ENCODE results near the gene PTGES3L.
"Not testable (repeated sequence)": the region's sequence is repeated elsewhere in the genome, so short reads cannot be mapped to it uniquely, and the experiment has no call there.

PTGES3L gene

GRCh38 chr17:42980274-42980765 is 440 bp upstream of the PTGES3L start, which contains the start of gene RUNDC1:
RUNDC1 (plus strand) TSS chr17:42980565; CDS start chr17:42980577, 12 bp downstream.
- peak; percentile 93 for DNase-seq (ENCODE audit: low spot score)

GRCh38 chr17:42975701-42976100 is 4.2 kb downstream of the PTGES3L start:
- not testable (repeated sequence) for DNase-seq (ENCODE audit: low spot score)

GRCh38 chr17:42975265-42975664 is 4.6 kb downstream of the PTGES3L start:
- no peak for DNase-seq (ENCODE audit: low spot score)

GRCh38 chr17:42973323-42973722 is 6.6 kb downstream of the PTGES3L start:
- not testable (repeated sequence) for DNase-seq (ENCODE audit: low spot score)

- no peak for DNase-seq (ENCODE audit: low spot score)
These were observed 8.3 kb downstream of the PTGES3L start for GRCh38 chr17:42971589-42971988.

- DNase-seq (ENCODE audit: low spot score): no peak
These were observed 10.8 kb downstream of the PTGES3L start for GRCh38 chr17:42969001-42969581.

GRCh38 chr17:42967925-42968324 is 12.0 kb downstream of the PTGES3L start:
- no peak for DNase-seq (ENCODE audit: low spot score)

GRCh38 chr17:42964161-42964932 is 15.5 kb downstream of the PTGES3L start, which contains the start of gene AARSD1:
AARSD1 (minus strand) TSS chr17:42964454; CDS start chr17:42964440, 14 bp downstream.
- peak; percentile 91 for DNase-seq (ENCODE audit: low spot score)

GRCh38 chr17:42953669-42954068 is 26.2 kb downstream of the PTGES3L start:
- DNase-seq (ENCODE audit: low spot score): no peak

GRCh38 chr17:42950044-42950783 is 29.7 kb downstream of the PTGES3L start:
- no peak for DNase-seq (ENCODE audit: low spot score)

- no peak for DNase-seq (ENCODE audit: low spot score)
These were observed 33.1 kb downstream of the PTGES3L start for GRCh38 chr17:42946812-42947211.

- DNase-seq (ENCODE audit: low spot score): no peak
These were observed 35.7 kb downstream of the PTGES3L start for GRCh38 chr17:42944211-42944610.

GRCh38 chr17:42937712-42938596 is 41.9 kb downstream of the PTGES3L start:
- peak; percentile 20 for DNase-seq (ENCODE audit: low spot score)

- DNase-seq (ENCODE audit: low spot score): no peak
These were observed 50.4 kb downstream of the PTGES3L start for GRCh38 chr17:42929497-42929844.

- peak; percentile 85 for DNase-seq (ENCODE audit: low spot score)
These were observed 51.0 kb downstream of the PTGES3L start for GRCh38 chr17:42928714-42929496.

- DNase-seq (ENCODE audit: low spot score): no peak
These were observed 55.0 kb downstream of the PTGES3L start for GRCh38 chr17:42924891-42925290.

GRCh38 chr17:42923472-42923871 is 56.4 kb downstream of the PTGES3L start:
- not testable (repeated sequence) for DNase-seq (ENCODE audit: low spot score)

GRCh38 chr17:42922294-42922693 is 57.6 kb downstream of the PTGES3L start:
- DNase-seq (ENCODE audit: low spot score): no peak

GRCh38 chr17:42920922-42921321 is 59.0 kb downstream of the PTGES3L start:
- no peak for DNase-seq (ENCODE audit: low spot score)

GRCh38 chr17:42920106-42920900 is 59.6 kb downstream of the PTGES3L start:
- no peak for DNase-seq (ENCODE audit: low spot score)
